Neural progenitor cell (in vitro differentiated cells): ENCODE measurements around the gene ANKMY1. TPM values are rescaled to one million over a fixed set of nuclear protein-coding genes. Genes with fewer than 3 reads are reported as not detected.
A peak's percentile ranks its signal among the peaks of the same experiment; 100 is the strongest.

ENCODE experiments used
- DNase-seq: peaks from one replicate; pipeline ENCODE4 v3.0.0-alpha.2; 2016; ENCODE audit warnings: low spot score
- H2AFZ ChIP-seq: fragments of 200-600 bp; sonication (generic); replicated peaks from 2 replicates; pipeline ENCODE4 v1.6.1; 2016; ENCODE audit warnings: antibody characterized with exemption
- H3F3A ChIP-seq: fragments of 200-600 bp; sonication (generic); 2 replicates; pipeline ENCODE4 v1.6.1; 2016; ENCODE audit warnings: antibody characterized with exemption, low read depth
- H3K27ac ChIP-seq: fragments of 200-600 bp; sonication (generic); 2 replicates; pipeline ENCODE4 v1.5.1; 2016; ENCODE audit warnings: mild to moderate bottlenecking
- H3K27me3 ChIP-seq: fragments of 200-600 bp; sonication (generic); 2 replicates; pipeline ENCODE4 v1.6.1; 2016; ENCODE audit warnings: mild to moderate bottlenecking, moderate library complexity
- H3K36me3 ChIP-seq: fragments of 200-600 bp; sonication (generic); 2 replicates; pipeline ENCODE4 v1.5.1; 2016
- H3K4me1 ChIP-seq: fragments of 200-600 bp; sonication (generic); 2 replicates; pipeline ENCODE4 v1.6.1; 2016; ENCODE audit warnings: mixed run types
- H3K4me2 ChIP-seq: fragments of 200-600 bp; sonication (generic); 2 replicates; pipeline ENCODE4 v1.6.1; 2016
- H3K4me3 ChIP-seq: fragments of 200-600 bp; sonication (generic); 2 replicates; pipeline ENCODE4 v1.5.1; 2016
- H3K79me2 ChIP-seq: fragments of 200-600 bp; sonication (generic); 2 replicates; pipeline ENCODE4 v1.6.1; 2016; ENCODE audit warnings: low read depth
- H3K9ac ChIP-seq: fragments of 200-600 bp; sonication (generic); 2 replicates; pipeline ENCODE4 v1.6.1; 2016
- H3K9me3 ChIP-seq: fragments of 200-600 bp; sonication (generic); 2 replicates; pipeline ENCODE4 v1.5.1; 2016; ENCODE audit warnings: low read depth
- H4K20me1 ChIP-seq: fragments of 200-600 bp; sonication (generic); 2 replicates; pipeline ENCODE4 v1.6.1; 2016; ENCODE audit warnings: low read depth
- H3K27ac Mint-ChIP-seq: 3 replicates; pipeline ENCODE4 v1.8.0; 2021; ENCODE audit warnings: mixed read lengths
- H3K27me3 Mint-ChIP-seq: 2 replicates; pipeline ENCODE4 v1.8.0; 2022; ENCODE audit warnings: low read depth, mild to moderate bottlenecking, inconsistent platforms, moderate library complexity, mixed read lengths; ENCODE audit not compliant: insufficient read depth
- H3K36me3 Mint-ChIP-seq: 3 replicates; pipeline ENCODE4 v1.8.0; 2021; ENCODE audit warnings: mixed read lengths
- H3K4me1 Mint-ChIP-seq: 3 replicates; pipeline ENCODE4 v1.8.0; 2021; ENCODE audit warnings: mixed read lengths
- H3K4me3 Mint-ChIP-seq: 3 replicates; pipeline ENCODE4 v1.8.0; 2021; ENCODE audit warnings: mild to moderate bottlenecking, moderate library complexity, mixed read lengths
- H3K9me3 Mint-ChIP-seq: 3 replicates; pipeline ENCODE4 v1.8.0; 2020; ENCODE audit warnings: mixed read lengths
- CTCF ChIP-seq: fragments of 200-600 bp; sonication (generic); IDR thresholded peaks from 2 replicates; pipeline ENCODE4 v1.5.1; 2017; ENCODE audit warnings: antibody characterized with exemption, mild to moderate bottlenecking
- EZH2 ChIP-seq: fragments of 200-600 bp; sonication (generic); IDR thresholded peaks from 2 replicates; pipeline ENCODE4 v1.6.1; 2017; ENCODE audit warnings: antibody characterized with exemption, mild to moderate bottlenecking, moderate library complexity
- EZH2phosphoT487 ChIP-seq: fragments of 200-600 bp; sonication (generic); IDR thresholded peaks from 2 replicates; pipeline ENCODE4 v1.6.1; 2017; ENCODE audit warnings: antibody characterized with exemption
- total RNA-seq: library from RNA; depleted of rRNA; stranded (reverse); fragments of >200 nt; gene quantifications from 2 replicates; pipeline ENCODE4 v1.2.3, GENCODE V29; 2015; ENCODE audit warnings: low replicate concordance

ANKMY1 gene
- total RNA-seq, 1 donor from 2014 or later: 4.2 TPM

- peak; percentile 12 for DNase-seq
- peaks cover 19% of the 10 kb centered on the region for H3K4me1 ChIP-seq
- H3K4me3 Mint-ChIP-seq: peak overlapping the region; percentile 98
- no peaks in the 10 kb centered on the region for H3K9me3 ChIP-seq
- H3K27me3 ChIP-seq: no peaks in the 10 kb centered on the region
- H3K36me3 ChIP-seq: no peaks in the 10 kb centered on the region
- peaks cover 42% of the 10 kb centered on the region for H3K4me1 Mint-ChIP-seq
- no peak for TF ChIP-seq EZH2phosphoT487
- no peak for TF ChIP-seq CTCF
- TF ChIP-seq EZH2: no peak
- peak overlapping the region; percentile 91 for H3K4me2 ChIP-seq
- H3K27me3 Mint-ChIP-seq: no peaks in the 10 kb centered on the region
- no peaks in the 10 kb centered on the region for H3K9me3 Mint-ChIP-seq
- H3F3A ChIP-seq: no peaks in the 10 kb centered on the region
- no peak overlapping the region for H3K4me3 ChIP-seq
- peaks cover 63% of the 10 kb centered on the region for H4K20me1 ChIP-seq
- peaks cover 76% of the 10 kb centered on the region for H3K79me2 ChIP-seq
- H3K36me3 Mint-ChIP-seq: peaks cover 11% of the 10 kb centered on the region
- H3K27ac ChIP-seq: no peak overlapping the region
- H2AFZ ChIP-seq: no peak overlapping the region
- no peak overlapping the region for H3K27ac Mint-ChIP-seq
- no peak overlapping the region for H3K9ac ChIP-seq
Observed at GRCh38 chr2:240584486-240585031, 26.8 kb upstream of the ANKMY1 start.

DNA sequence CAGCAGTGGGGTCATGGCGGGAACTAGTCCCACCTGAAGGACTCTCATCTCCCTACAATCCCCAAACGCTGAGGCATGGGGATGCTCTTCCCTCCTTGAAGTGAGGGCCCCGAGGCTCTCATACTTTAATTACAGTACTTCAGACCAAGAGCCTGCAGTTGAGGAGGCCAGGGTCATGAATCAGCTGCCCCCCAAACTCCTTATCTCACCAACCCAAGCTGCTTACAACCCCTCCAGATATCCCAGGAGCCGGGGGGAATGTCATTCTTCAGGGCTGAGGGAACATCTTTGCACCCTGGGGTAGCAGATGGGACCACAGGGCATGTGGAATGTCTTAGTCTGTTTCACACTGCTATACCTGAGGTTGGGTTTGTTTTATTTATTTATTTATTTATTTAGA is 26.0 kb upstream of the ANKMY1 start:
- Mint-ChIP-seq H3K27ac (no peak overlapping the region), H3K9me3 (no peaks in the 10 kb centered on the region), H3K27me3 (no peaks in the 10 kb centered on the region), H3K4me3 (no peak overlapping the region), H3K36me3 (peaks cover 6% of the 10 kb centered on the region), H3K4me1 (peaks cover 38% of the 10 kb centered on the region)
- Histone ChIP-seq H3K4me1 (peaks cover 19% of the 10 kb centered on the region), H3K79me2 (peaks cover 69% of the 10 kb centered on the region), H2AFZ (no peak overlapping the region), H3K4me2 (no peak overlapping the region), H3K4me3 (no peak overlapping the region), H3F3A (no peaks in the 10 kb centered on the region), H4K20me1 (peaks cover 60% of the 10 kb centered on the region), H3K27me3 (no peaks in the 10 kb centered on the region), H3K27ac (no peak overlapping the region), H3K9me3 (no peaks in the 10 kb centered on the region), H3K9ac (no peak overlapping the region), H3K36me3 (no peaks in the 10 kb centered on the region)
- no peak for TF ChIP-seq EZH2phosphoT487
- TF ChIP-seq EZH2: no peak
- TF ChIP-seq CTCF: no peak
- no peak for DNase-seq

GRCh38 chr2:240582781-240583180 is 25.0 kb upstream of the ANKMY1 start:
- no peak overlapping the region for H2AFZ ChIP-seq
- H3K9me3 ChIP-seq: no peaks in the 10 kb centered on the region
- Mint-ChIP-seq H3K4me3 (no peak overlapping the region), H3K9me3 (no peaks in the 10 kb centered on the region), H3K27me3 (no peaks in the 10 kb centered on the region), H3K36me3 (peaks cover 4% of the 10 kb centered on the region), H3K27ac (no peak overlapping the region), H3K4me1 (peaks cover 28% of the 10 kb centered on the region)
- H3K27ac ChIP-seq: no peak overlapping the region
- no peaks in the 10 kb centered on the region for H3K36me3 ChIP-seq
- H3K4me3 ChIP-seq: no peak overlapping the region
- peaks cover 15% of the 10 kb centered on the region for H3K4me1 ChIP-seq
- no peak for DNase-seq
- no peaks in the 10 kb centered on the region for H3F3A ChIP-seq
- peaks cover 51% of the 10 kb centered on the region for H4K20me1 ChIP-seq
- no peak overlapping the region for H3K4me2 ChIP-seq
- H3K79me2 ChIP-seq: peaks cover 59% of the 10 kb centered on the region
- H3K9ac ChIP-seq: no peak overlapping the region
- no peaks in the 10 kb centered on the region for H3K27me3 ChIP-seq
- TF ChIP-seq EZH2phosphoT487 (no peak), EZH2 (no peak), CTCF (no peak)
